GM21529 (cell line): Measurements from ENCODE around the gene MED29.

Experiments
- ATAC-seq: cut with Tn5 transposase; IDR thresholded peaks from one replicate; pipeline ENCODE4 v1.9.1; 2021; ENCODE audit not compliant: unreplicated experiment

MED29 gene

DNA sequence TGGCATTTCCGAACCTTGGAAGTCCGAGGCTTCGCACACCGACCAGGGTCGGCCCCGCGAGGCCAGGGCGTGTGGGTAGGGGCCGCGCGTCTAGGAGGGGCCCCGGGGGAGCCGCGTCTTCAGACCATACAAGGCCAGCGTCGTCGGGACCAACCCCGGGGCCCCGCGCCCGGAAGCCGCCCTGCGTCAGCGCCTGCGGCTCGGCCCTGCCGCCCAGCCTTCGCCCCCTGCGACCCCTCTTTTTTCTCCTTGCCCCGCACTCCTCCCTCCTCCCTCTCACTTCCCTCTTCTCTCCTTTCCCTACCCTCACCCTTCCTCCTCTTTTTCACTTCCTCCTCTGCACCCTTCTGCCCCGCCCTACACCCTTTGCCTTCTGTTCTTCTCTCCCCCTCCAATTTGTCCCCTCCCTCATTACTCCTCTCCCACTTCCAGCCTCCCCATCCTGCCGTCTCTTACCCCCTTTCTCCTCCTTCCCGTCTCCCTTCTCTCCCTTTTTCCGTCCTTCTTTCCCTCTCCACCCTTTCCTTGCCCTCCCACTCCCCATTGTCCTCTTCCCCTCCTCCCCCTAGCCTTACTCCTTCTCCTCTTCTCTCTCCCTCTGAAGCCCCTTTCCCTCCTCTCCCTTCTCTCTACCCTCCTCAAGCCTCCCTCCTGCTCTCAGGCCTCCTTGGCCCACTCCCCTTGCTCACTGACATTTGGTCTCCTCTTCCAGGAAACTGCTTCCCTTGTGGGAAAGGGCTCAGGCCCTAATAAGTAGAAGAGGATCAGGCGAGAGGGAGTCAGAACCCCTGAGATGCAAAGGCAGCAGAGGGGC lies 19.0 kb downstream of the MED29 start:
- no peak for ATAC-seq

DNA sequence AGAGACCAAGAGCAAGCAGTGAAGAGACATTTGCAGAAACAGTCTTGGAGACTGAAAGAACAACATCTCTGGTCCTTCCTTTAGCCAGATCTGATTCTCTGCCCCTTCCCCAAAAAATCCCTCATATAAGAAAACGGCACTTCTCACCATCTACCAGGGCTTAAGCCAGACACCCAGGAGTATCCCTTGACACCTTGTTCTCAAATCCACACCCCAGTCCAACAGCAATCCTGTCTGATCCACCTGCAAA lies 19.6 kb downstream of the MED29 start:
- no peak for ATAC-seq

DNA sequence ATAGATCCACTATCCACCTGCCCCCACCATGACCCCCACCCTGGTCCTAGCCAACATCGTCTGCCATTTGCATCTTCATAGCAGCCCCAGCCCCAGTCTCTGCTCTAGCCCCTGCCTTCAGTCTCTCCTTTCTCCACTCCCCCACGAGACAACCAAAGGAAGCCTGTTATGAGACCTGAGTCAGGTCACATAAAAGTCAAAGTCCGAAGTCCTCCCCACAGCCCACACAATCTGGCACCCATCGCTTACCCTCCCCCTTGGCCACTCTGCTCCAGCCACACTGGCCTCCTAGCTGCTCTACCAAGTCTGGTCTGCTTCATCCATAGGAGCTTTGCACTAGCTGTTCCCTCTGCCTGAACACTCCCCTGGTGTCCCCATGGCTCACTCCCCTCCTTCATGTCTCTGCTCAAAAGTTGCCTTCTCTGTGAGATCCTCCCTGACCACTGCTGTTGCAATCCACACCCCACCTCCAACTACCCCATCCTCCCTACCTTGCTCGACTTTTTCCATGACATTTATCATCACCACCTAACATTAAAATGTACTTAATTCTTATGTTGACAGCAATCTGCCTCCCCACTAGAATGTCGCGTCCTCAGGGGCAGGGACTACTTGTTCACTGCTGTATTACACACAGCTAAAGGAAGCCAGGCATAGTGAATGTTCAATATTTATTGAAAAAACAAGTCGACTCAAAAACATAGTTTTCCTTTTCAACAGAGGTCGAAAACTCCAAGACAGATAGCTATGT lies 20.1 kb downstream of the MED29 start:
- no peak for ATAC-seq

DNA sequence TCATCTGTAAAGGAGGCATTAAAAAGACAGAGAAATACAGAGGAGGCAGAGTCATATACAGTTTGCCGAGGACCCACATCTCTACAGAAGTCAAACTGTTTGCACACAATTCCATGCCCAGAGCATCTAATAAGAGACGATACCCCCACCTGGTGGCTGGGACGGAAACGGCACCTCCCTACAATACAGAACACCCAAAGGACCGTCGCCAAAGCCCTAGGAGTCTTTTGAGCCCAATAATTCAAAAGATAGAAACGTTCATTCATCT lies 20.6 kb downstream of the MED29 start:
- ATAC-seq, result peak; percentile 24

DNA sequence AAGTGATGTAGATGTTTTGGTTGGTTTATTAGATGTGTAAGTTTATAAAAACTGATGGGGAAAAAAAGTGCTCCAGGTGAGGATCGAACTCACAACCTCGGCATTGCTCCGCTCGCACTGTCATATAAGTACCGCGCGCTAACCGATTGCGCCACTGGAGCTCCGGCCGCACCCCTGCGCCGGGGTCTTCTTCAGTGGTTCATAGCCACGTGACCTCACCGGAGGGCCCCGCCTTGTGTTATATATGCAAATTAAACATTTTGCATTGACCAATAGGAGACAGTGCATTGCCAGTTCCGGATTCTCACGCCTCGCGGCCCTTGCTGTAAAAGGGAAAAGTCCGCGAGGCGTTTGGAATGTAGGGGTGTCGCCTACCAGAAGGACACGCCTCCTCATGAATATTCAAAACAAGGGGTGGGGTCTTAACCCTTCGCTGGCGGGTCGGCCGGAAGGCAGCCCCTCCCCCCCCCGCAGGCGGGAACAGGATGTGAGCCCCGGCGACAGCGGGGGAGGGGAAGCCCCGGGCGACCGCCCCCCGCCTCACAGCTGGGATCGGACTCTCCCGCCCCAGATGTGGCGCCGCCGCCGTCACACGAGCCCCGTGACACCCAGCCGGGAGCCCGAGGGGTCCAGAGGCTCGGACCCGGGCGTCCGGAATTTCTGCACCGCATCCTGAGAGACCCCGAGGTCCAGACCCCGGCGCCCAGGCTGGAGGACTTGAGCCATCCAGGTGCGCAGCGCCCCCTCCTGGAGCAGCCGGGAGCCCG lies 21.1 kb downstream of the MED29 start, which contains the start of gene PLEKHG2:
Gene PLEKHG2, plus strand, starts transcription at position 570 of the 767 bp plus-strand sequence. CDS start 1,418 bp downstream, outside the sequence.
- ATAC-seq, result peak; percentile 50

DNA sequence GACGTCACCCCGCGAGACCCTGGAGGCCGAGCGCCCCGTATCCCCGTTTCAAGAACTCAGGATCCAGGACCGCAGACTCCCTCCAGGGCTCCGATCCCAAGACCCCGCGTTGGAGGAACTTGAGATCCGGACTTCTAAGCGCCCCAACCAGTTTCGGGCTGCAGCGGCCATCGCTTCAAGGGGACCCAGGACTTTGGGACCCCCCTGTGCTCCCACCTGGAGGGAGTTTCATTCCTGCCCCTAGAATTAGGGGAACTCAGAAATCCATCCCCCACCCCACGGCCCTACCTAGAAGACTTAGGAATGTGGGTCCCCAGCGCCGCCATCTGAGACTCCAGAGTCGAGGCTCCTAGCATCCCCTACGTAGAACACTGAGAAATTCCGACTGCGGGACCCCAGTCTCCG lies 21.7 kb downstream of the MED29 start:
- ATAC-seq, result no peak

DNA sequence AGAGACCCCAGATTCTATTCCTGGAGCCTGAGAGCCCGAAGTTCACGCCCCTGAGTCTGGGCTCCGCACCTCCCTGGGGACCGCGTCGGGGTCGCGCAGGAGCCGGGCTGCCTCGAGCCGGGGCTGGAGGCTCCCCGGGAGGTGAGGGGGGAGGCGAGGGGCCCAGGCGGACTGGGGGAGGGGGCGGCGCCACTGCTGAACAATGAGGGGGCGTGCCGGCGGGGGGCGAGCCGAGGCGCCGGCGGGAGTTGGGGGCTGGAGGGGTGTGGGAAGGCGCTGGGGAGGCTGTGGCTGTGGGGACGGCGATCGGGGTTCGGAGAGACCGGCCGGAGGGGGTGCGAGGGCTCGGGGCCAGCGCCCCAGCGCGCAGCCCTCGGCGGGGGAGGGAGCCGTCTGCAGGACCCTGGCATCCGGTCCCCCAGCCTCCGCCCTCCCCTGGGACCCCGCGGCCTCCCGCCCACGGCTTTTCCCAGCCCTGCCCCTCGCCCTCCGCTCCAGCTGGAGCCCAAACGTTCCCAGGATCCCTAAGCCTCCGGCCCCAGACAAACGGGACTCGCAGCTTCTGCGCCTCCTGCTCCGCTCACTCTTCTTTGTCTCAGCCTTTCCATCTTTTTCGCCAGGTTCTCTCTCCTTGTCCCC lies 22.2 kb downstream of the MED29 start:
- no peak for ATAC-seq

DNA sequence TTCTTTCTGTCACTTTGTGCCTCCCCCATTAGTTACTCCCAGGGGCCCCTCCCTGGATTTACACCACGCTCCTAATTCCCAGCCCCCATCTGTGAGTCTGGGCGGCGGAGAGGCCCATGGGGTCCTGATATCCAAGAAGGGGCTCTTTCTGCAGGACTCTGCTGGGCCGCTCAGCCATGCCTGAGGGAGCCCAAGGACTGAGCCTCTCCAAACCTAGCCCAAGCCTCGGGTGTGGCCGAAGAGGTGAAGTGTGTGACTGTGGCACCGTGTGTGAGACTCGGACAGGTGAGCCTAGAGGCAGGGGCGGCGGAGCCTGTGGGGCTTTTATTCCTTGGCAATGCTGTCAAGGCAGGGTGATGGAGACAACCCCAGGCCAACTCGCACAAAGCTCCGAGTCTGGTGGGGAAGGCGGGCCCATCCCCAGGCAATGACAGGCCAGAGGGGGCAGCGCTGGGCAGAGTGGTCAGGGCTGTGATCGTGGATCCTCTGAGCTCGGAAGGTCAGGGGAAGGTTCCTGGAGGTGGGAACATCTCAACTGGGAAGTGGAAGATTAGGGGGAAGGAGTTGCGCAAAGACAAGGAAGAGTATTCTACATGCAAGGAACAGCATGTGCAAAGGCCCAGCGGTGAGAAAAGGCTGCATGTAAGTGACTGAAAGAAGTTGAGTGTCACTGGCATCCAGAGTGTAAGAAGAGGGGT lies 22.9 kb downstream of the MED29 start:
- ATAC-seq, result no peak

DNA sequence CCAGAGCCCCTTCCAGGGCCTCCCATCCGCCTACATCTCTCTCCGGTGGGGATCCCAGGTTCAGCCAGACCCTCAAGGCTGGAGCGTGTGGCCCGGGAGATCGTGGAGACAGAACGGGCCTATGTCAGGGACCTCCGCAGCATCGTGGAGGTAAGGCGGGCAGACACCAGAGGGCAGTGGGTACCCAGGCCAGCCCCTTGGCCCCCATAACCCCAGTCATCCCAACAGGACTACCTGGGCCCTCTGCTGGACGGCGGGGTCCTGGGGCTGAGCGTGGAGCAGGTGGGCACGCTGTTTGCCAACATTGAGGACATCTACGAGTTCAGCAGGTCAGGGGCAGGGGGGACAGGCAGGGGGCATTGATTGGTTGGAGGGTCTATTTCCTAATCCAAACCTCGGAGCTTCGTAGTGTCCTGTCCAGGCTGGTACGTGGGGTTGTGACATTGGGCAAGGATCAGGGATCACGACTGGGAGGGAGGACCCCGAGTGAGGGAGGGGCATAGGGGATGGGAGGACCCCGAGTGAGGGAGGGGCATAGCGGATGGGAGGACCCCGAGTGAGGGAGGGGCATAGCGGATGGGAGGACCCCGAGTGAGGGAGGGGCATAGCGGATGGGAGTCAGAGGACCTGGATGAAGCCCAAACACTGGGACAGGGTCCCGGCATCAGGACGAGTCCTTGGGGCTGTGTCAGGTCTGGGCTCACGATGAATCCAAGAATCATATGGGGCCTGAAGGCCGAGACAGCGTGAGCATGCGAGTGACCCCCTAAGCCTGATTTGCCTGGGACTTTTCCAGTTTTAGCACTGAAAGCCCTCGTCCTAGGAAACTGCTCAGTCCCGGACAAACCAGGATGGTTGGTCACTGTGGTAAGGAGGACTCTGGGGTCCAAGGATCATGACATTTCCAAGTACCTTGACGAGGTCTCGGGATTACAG lies 24.2 kb downstream of the MED29 start:
- ATAC-seq, result no peak

DNA sequence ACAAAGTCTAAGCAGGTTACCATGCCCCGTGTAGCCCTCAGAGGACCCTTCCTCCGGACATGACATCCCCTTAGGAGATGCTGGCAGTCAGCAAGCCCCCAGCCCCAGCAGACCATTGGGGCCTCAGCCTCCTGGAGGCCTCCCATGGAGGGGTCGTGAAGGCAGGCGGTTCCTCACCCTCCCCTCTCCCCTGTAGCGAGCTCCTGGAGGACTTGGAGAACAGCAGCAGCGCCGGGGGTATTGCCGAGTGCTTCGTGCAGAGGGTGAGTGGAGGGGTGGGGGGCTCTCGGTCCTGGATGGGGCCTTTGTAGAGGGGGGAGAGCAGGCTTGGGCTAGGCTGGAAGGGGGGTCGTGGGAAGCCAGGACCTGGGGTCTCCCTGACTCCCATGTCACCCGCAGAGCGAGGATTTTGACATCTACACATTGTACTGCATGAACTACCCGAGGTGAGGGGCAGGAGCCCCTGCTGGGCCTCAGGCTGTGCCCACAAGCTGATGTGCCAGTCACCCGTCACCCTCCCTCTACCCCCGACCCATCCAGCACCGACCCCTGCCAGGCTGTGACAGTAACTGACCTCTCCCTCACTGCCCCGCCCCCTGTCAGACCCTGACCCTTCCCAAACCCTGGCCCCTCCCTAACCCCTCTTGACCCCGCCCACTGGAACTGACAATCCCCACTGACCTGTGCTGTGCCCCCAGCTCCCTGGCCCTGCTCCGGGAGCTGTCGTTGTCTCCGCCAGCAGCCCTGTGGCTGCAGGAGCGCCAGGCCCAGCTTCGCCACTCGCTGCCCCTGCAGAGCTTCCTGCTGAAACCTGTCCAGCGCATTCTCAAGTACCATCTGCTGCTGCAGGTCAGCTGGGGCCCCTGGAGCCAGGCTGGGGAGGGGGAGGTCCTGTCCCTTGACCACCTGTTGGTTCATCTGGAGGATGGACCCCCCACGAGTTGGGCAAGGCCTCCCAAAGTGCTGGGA lies 25.3 kb downstream of the MED29 start:
- no peak for ATAC-seq

DNA sequence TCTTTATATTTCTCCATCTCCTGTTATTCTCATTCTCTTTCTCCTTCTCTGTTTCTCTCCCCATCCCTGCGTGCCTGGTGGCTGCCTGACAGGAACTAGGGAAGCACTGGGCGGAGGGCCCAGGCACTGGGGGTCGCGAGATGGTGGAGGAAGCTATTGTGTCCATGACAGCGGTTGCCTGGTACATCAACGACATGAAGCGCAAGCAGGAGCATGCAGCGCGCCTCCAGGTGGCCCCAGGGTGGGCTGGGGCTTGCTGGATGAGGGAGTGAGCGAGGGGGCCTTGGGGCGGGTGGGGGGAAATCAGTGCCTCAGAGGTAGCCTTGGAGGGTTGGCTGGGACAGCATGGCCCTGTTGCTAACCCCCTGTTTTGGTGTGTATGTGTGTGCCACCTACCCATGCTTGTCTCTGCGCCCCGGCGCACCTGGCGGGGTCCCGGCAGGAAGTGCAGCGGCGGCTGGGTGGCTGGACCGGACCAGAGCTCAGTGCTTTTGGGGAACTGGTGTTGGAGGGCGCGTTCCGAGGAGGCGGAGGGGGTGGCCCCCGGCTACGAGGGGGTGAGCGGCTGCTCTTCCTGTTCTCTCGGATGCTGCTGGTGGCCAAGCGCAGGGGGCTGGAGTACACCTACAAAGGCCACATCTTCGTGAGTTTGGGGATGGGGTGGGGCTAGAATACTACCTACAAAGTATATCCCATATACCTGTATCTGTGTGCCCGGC lies 26.4 kb downstream of the MED29 start:
- ATAC-seq, result no peak

DNA sequence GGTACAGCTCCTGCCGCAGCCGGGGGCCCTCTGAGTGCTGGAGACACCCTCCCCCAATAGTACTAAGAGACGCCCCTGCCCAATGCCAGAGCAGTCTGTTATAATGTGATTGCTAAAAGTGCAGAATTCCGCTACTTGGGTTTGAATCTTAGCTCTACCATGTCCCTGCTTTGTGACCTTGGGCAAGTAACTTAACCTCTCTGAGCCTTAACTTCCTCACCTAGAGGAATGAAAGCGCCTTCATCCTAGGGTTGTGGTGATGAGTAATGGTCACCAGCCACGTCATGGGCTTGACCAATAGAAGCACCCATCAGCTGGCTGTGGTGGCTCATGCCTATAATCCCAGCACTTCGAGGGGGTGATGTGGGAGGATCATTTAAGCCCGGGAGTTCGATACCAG lies 27.8 kb downstream of the MED29 start:
- no peak for ATAC-seq

DNA sequence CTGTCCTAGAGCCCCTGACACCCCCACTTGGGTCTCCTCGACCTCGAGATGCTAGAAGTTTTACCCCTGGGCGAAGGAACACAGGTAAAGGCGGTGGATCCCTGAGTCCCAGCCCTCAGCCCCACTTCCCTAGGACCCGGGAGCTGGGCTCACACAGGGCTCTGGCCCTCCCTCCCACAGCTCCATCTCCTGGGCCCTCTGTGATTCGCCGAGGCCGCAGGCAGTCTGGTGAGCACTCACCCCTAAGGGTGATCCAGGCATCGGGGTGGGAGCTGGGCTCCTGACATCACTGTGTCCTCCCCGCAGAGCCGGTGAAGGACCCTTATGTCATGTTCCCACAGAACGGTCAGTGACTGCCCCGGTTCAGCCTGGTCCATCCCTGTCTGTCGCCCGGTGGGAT lies 29.6 kb downstream of the MED29 start:
- ATAC-seq, result no peak

DNA sequence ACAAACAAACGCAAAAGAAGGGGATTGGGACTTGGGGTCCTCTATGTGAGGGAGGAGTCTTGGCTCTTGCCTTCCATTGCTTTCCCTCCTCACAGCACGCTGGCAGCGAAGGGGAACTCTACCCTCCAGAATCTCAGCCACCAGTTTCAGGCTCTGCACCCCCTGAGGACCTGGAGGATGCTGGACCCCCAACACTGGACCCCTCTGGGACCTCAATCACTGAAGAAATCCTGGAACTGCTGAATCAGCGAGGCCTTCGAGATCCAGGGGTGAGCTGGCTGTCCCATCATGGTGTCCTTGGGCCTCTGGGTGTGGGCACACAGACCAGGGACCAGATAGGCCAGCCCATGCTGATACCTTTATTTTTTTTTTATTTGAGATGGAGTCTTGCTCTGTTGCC lies 30.8 kb downstream of the MED29 start:
- no peak for ATAC-seq

DNA sequence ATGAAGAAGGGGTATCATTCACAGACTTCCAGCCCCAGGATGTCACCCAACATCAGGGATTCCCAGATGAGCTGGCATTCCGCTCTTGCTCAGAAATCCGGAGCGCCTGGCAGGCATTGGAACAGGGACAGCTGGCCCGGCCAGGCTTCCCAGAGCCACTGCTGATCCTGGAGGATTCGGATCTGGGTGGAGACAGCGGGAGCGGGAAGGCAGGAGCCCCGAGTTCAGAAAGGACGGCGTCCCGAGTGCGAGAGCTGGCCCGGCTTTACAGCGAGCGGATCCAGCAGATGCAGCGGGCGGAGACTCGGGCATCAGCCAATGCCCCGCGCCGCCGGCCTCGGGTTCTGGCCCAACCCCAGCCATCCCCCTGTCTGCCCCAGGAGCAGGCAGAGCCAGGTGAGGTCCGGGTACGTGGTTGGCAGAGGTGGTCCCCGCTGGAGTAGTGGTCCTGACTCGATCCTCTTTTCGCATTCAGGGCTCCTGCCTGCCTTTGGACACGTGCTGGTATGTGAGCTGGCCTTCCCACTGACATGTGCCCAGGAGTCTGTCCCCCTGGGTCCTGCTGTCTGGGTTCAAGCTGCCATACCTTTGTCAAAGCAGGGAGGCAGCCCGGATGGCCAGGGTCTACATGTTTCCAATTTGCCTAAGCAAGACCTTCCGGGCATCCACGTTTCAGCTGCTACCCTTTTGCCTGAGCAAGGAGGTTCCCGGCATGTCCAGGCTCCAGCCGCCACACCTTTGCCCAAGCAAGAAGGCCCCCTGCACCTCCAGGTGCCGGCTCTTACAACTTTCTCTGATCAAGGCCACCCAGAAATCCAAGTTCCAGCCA lies 32.3 kb downstream of the MED29 start:
- ATAC-seq, result no peak

DNA sequence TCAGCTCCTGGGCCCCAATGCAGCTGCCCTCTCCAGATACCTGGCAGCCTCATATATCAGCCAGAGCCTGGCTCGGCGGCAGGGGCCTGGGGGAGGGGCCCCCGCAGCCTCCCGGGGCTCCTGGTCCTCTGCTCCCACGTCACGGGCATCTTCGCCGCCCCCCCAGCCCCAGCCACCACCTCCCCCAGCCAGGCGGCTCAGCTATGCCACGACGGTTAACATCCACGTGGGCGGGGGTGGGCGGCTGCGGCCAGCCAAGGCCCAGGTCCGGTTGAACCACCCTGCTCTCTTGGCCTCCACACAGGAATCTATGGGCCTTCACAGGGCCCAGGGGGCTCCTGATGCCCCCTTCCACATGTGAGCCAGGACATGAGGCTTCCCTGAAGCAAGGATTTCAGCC lies 33.8 kb downstream of the MED29 start:
- no peak for ATAC-seq

DNA sequence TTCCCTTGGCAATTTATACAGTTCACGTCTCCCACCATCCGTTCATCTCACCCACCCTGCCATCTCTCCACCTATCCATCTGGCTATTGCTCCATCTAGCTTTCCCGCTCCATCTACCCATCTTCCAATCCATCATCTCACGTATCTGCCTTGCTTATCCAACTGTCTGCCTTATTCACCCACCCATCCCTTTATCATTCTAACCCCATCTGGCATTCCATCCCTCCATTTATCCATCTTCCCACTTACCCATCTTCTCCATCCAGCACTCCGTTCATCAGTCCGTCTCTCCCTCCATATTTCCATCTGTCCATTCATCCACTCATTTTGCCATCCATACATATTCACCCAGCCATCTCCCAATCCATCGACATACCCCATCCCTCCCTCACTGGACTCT lies 34.6 kb downstream of the MED29 start:
- no peak for ATAC-seq
